GM23338 (cell line): ENCODE data around the gene MARCHF3.

Source experiments
- EZH2 ChIP-seq: fragments of 200-600 bp; sonication (generic); IDR thresholded peaks from one replicate; pipeline ENCODE4 v1.8.0; 2017; ENCODE audit warnings: antibody characterized with exemption, mild to moderate bottlenecking, low read depth; ENCODE audit not compliant: unreplicated experiment
- EZH2phosphoT487 ChIP-seq: fragments of 200-600 bp; sonication (generic); IDR thresholded peaks from one replicate; pipeline ENCODE4 v1.8.1; 2018; ENCODE audit warnings: antibody characterized with exemption; ENCODE audit not compliant: unreplicated experiment
- TF ChIP-seq, protein P1 (sequence below), 2 experiments: fragments of 200-600 bp in 1 of 2; sonication (generic) in 1 of 2; conservative IDR thresholded peaks; 2 replicates each; pipeline versions ENCODE4 v1.5.1 to v1.6.1; 2016 to 2017; ENCODE audit warnings: antibody characterized with exemption in 2 of 2, low read depth in 2 of 2, mild to moderate bottlenecking in 2 of 2, moderate library complexity in 1 of 2

DNA sequence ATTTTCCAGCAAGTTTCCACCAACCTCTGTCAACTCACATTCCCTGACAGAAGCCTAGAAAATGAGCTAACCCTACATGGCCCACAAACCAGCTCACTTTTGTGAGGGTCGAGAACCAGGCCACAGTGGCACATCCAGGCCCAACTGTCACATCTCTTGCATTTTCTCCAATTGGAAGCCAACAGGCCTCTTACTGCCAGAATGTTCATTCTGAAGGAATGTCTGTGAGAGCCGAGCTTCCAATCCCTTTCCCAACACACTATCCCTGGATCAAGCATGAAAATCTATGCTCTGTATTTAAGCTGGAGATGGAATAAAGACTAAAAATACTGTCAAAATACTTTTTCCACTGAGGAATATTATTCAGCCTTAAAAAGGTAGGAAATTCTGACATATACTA, 20.0 kb downstream of the MARCHF3 start:
- TF ChIP-seq EZH2 (no peak), EZH2phosphoT487 (no peak)
- TF ChIP-seq, protein P1, sequence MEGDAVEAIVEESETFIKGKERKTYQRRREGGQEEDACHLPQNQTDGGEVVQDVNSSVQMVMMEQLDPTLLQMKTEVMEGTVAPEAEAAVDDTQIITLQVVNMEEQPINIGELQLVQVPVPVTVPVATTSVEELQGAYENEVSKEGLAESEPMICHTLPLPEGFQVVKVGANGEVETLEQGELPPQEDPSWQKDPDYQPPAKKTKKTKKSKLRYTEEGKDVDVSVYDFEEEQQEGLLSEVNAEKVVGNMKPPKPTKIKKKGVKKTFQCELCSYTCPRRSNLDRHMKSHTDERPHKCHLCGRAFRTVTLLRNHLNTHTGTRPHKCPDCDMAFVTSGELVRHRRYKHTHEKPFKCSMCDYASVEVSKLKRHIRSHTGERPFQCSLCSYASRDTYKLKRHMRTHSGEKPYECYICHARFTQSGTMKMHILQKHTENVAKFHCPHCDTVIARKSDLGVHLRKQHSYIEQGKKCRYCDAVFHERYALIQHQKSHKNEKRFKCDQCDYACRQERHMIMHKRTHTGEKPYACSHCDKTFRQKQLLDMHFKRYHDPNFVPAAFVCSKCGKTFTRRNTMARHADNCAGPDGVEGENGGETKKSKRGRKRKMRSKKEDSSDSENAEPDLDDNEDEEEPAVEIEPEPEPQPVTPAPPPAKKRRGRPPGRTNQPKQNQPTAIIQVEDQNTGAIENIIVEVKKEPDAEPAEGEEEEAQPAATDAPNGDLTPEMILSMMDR (conservative IDR thresholded peaks at IDR 0.05; ENCODE audit: low read depth in 2 of 2): no peak
